ENCODE data around the gene C5orf34.
A peak's percentile ranks its signal among the peaks of the same experiment; 100 is the strongest.

GRCh38 chr5:43484106-43484849 lies 30.7 kb downstream of the C5orf34 start:
- TF ChIP-seq POLR2A (IDR thresholded peaks at IDR 0.05) (no peak), CTCF (IDR thresholded peaks at IDR 0.05) (peak; percentile 55 to 80 (median 71))
